NCI-H146 (cell line): ENCODE data around the gene AIG1.
"Not testable (repeated sequence)": the region's sequence is repeated elsewhere in the genome, so short reads cannot be mapped to it uniquely, and the experiment has no call there.

ENCODE experiments used
- DNase-seq: peaks from one replicate; lab custom pipeline; 2025; lab: John Stamatoyannopoulos, UW

The AIG1 gene

DNA sequence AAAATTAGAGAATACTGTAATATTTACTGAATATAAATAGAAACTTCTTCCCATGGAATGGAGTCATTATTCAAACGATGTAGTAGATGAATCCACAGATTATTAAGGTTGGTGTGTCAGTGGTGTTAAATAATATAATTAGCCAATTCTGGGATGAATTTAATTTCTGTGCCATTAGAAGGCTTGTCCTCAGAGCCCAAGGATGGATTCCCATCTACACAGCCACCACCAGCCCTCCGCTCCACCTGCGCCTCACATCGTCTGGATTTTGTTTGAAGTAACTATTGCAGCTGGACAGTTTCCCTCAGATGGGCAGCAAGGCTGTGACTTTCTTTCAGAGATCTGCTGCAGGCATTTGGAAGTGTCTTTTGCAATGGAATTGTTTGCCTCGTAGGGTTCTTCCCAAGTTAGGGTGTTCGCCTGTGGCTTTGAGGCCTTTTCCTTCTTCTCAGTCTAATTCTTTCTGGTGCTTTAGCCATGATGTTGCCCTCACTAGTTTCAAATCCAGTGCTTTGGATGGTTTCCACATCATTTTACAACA, 104.7 kb downstream of the AIG1 start:
- DNase-seq, result no peak

- DNase-seq, result no peak
These were observed 105.6 kb downstream of the AIG1 start for GRCh38 chr6:143166247-143166695.

DNA sequence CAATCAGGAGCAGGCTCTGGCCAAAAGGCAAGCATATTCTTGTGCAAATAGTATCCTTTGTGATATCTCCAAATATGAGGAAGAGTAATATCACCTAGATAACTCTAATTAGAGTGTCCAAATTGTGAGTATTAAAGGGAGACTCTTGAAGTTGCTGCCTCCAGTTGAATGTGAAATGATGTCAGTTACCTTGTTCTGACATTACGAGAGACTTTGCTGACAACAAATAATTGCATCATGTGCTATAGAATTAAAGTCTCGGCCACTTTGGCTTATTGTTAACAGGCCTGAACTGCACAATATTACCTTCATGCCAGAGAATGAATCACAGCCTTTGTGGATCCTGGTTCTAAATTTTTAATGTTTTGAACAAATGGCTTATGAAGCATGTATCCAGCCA, 106.5 kb downstream of the AIG1 start:
- no peak for DNase-seq

- DNase-seq, result not testable (repeated sequence)
These were observed 107.7 kb downstream of the AIG1 start for GRCh38 chr6:143168396-143168816.

DNA sequence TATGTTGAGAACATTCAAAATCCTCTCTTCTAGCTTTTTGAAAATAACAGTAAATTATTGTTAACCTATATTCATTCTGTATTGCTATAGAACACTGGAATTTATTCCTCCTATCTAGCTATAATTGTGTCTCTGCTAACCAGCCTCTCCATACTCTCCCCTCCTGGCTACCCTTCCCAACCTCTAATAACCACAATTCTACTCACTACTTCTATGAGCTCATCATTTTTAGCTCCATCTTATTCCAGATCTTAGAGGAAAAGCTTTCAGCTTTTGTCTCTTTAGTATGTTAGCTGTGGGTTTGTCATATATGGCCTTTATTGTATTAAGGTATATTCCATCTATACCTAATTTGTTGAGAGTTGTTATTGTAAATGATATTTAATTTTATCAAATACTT, 108.8 kb downstream of the AIG1 start:
- no peak for DNase-seq

GRCh38 chr6:143174516-143174915, 113.8 kb downstream of the AIG1 start:
- no peak for DNase-seq

DNA sequence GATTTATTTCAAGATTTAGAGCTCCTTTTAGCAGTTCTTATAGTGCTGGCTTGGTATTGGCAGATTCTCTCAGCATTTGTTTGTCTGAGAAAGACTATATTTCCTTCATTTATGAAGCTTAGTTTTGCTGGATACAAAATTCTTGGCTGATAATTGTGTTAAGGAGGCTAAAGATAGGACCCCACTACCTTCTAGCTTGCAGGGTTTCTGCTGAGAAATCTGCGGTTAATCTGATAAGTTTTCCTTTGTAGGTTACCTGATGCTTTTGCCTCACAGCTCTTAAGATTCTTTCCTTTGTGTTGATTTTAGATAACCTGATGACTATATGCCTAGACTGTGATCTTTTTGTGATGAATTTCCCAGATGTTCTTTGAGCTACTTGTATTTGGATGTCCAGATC, 114.3 kb downstream of the AIG1 start:
- DNase-seq, result no peak

GRCh38 chr6:143176090-143177021, 115.7 kb downstream of the AIG1 start:
- DNase-seq, result peak; percentile 17

DNA sequence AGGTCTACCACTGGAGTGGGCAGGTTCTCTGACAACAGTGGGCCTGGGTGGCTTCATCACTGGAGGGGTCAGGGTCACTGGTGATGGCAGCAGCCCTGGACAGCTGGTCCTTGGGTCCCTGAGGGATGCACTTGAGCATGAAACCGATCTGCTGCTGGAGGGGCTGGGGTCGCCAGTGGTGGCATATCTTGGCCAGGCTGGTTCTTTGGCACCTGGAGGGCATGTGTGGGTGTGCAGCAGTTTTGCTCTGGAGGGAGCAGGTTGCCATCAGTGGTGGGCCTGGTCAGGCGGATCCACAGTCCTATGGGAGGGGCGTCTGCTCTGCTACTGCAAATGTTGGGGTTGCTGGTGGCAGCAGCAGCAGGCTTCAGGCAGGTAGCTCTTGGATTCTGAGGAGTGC, 117.0 kb downstream of the AIG1 start:
- no peak for DNase-seq

GRCh38 chr6:143179096-143179495, 118.4 kb downstream of the AIG1 start:
- no peak for DNase-seq

- DNase-seq, result no peak
These were observed 119.4 kb downstream of the AIG1 start for GRCh38 chr6:143179901-143180612.

- DNase-seq, result no peak
These were observed 120.1 kb downstream of the AIG1 start for GRCh38 chr6:143180826-143181225.

DNA sequence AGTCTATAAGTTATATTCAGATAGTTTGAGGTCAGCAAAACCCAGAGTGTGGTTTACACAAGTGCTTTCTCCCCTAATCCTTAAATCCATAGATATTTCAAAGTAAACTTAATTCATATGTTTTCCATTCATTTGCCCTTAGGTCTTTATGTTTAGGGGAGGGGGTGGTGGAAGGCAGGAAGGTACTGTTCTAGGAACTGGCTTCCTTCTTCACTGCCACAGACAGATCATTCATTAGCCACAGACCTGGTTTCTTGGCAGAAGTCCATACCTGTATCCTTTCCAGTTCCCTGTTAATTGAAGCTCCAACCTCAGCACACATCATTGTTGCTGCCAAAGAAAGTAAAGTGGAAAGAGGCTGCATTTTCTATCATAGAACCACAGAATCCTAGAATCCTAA, 123.0 kb downstream of the AIG1 start:
- no peak for DNase-seq

DNA sequence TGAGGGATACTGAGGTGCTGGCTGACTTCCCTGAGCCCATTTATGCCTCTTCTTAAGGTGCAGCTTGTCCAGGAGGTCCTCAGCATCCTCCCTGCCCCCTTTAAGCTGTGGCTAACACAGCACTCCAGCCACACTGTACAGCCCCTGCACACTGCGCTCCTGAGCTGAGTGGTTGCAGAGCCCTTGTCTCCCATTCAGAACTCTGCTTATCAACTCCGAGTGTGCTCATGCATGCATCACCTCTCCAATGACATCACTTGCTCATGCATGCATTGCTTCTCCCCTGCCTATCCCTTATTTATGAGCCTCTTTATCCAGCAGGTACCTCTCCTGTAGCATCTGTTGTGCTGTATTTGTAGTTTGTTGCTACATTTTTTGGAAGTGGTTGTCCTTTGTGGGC, 124.6 kb downstream of the AIG1 start:
- DNase-seq, result no peak

DNA sequence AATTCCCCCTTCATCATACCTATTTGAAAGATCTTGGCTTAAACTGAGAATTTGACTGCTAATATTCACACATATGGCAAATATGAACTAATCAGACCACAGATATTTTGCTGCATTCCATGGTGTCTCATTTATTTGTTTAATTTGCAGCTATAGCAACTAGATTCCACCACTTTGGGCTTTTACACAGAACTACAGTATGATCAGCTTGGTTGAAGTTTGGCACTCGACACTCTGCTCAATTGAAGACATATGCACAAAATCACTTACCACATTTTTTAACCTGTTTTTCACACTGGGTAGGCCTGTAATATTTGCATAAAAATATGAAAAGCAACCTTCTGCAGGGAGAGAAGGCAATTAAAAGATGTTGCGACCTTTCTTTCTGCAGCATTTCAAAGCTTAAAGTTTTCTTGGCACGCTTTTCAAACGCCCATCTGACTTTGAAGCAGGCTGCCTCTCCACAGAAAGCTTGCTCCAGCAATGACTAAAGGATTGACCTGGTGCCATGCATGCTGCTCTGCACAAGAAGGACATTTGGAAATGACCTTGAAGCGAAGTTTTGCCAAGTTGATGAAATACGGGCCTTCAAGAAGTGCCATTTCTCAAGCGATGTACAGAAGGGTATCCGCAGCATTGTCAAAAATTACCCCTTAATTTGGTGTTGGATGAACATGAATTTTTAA, 126.7 kb downstream of the AIG1 start:
- no peak for DNase-seq

- no peak for DNase-seq
These were observed 127.6 kb downstream of the AIG1 start for GRCh38 chr6:143188292-143188691.

- DNase-seq, result no peak
These were observed 130.7 kb downstream of the AIG1 start for GRCh38 chr6:143191361-143191760.

DNA sequence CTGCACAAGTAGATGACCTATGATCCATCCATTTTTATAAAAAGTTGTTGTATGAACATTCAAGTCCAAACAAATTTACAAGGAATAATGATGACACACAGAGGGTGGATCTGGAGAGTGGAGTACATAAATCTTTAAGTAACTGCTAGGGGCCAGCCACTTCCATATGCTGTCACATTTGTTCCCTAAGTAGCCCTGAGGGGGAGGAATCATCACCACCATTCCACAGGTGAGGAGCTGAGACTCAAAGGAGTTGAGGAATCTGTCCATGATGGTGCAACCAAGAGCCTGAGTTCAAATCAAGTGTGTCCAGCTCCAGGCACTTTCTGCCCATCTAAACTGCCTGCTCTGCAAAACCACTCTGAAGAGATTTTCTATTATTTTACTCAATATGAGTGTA, 132.1 kb downstream of the AIG1 start:
- DNase-seq, result no peak

DNA sequence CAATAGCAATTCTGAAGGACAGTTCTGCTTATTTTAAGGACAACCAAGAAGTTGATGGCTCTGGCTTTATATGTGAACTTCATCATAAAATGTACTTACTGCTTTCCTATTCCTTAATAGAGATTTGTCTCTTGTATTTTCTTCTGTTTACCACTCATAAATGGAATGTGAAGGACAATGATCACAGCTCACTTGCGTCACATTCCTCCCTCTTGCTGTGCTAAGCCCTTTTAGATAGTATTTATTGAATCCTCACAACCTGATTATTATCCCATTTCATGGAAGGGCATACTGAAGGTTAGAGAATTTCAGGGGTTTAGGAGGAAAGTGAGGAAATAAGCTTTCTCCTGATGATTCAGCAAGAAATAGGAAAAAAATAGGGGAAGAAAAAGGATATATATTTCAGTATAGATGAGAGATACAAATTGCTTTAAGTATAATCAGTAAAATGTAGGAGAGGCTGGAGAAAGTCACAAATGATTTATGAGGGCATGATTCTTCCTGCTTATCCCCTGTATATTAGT, 132.9 kb downstream of the AIG1 start:
- no peak for DNase-seq

DNA sequence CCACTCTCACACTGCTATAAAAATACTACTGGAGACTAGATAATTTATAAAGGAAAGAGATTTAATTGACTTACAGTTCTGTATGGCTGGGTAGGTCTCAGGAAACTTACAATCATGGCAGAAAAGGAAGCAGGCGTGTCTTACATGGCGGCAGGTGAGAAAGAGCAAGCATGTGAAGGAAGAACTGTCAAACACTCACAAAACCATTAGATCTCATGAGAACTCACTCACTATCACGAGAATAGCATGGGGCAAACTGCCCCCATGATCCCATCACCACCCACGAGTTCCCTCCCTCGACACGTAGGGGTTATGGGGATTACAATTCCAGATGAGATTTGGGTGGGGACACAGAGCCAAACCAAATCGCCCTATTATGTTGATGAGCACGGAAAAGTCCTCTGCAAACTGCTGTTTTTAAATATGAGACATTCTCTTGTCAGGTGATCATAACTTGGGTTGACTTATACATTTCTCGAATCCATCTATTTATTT, 133.5 kb downstream of the AIG1 start:
- DNase-seq, result no peak

DNA sequence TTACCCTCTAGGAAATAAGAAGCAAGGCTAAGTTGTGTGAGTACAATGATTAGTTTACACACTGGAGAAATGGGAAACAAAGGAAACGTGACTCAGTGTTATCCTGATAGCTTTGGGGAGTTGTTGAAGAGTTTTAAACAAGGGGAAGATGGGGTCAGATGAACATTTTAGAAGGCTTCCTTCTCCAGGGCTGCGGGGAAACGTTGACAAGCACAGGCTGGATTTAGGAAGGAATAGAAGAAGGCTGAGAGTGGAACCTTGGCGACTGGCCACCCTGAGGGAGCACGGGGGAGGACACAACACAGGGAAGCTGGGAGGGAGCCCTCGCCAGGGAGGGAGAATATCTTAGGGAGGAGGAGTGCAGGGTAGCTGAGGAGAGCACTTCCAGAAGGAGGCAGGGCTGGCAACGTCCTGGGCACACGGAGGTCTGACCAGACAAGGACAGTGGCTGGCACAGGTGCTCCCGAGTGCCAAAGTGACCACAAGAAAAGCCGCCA, 134.7 kb downstream of the AIG1 start:
- no peak for DNase-seq
